AG04449 (cell line): ENCODE data around the gene TTC17.

Experiments
- CTCF ChIA-PET: fragments of 350-600 bp; formaldehyde crosslinking; extraction: SDS; loops from one replicate; lab custom pipeline; 2021; ENCODE audit warnings: antibody characterized with exemption; lab: Yijun Ruan, JAX
- POLR2A ChIA-PET: fragments of 400-600, 350-600 bp; formaldehyde crosslinking; extraction: SDS; loops from one replicate; lab custom pipeline; 2020; ENCODE audit warnings: antibody characterized with exemption, inconsistent platforms; lab: Yijun Ruan, JAX
- DNase-seq: peaks from one replicate; pipeline ENCODE4 v3.0.0-alpha.2; 2010; ENCODE audit warnings: low read depth, low spot score
- H3K4me3 ChIP-seq: 2 replicates; pipeline ENCODE4 v1.5.1; 2011; ENCODE audit warnings: low read depth, mild to moderate bottlenecking, control low read depth, low read length
- CTCF ChIP-seq: IDR thresholded peaks from one replicate; pipeline ENCODE4 v1.5.1; 2011; ENCODE audit warnings: mild to moderate bottlenecking, moderate library complexity, low read length, control low read depth, inconsistent platforms; ENCODE audit not compliant: insufficient read depth; ENCODE audit errors: missing control alignments

The TTC17 gene

GRCh38 chr11:43403357-43404231, 44.9 kb downstream of the TTC17 start:
- ChIA-PET CTCF (interaction anchor here (0.6 to 1.7 kb wide), 3 partner anchors 13 to 19 kb away, joined by 3 to 9 read pairs (median 3); no protein-coding TSS in a partner anchor), POLR2A (no interaction called here)
- TF ChIP-seq CTCF: no peak
- no peak overlapping the region for H3K4me3 ChIP-seq
- DNase-seq: no peak

GRCh38 chr11:43404406-43404805, 45.7 kb downstream of the TTC17 start:
- POLR2A ChIA-PET: no interaction called here
- DNase-seq: no peak

GRCh38 chr11:43404836-43405479, 46.2 kb downstream of the TTC17 start:
- no peak overlapping the region for H3K4me3 ChIP-seq
- TF ChIP-seq CTCF: no peak
- ChIA-PET CTCF (interaction anchor here (1.0 to 1.7 kb wide), 2 partner anchors 14 to 93 kb away, joined by 3 to 9 read pairs; partner anchors contain the start of gene API5), POLR2A (no interaction called here)
- no peak for DNase-seq

More at GRCh38 chr11:43404406-43404805, 45.7 kb downstream of the TTC17 start:
- CTCF ChIA-PET: interaction anchor here (1.0 to 1.7 kb wide), 3 partner anchors 14 to 92 kb away, joined by 3 to 9 read pairs (median 3); partner anchors contain the start of gene API5
- H3K4me3 ChIP-seq: no peak overlapping the region
- no peak for TF ChIP-seq CTCF

GRCh38 chr11:43408277-43408676, 49.6 kb downstream of the TTC17 start:
- CTCF ChIA-PET: no interaction called here
- no peak overlapping the region for H3K4me3 ChIP-seq
- no peak for DNase-seq
- no peak for TF ChIP-seq CTCF
- POLR2A ChIA-PET: no interaction called here

- ChIA-PET CTCF (interaction anchor here (3.4 kb wide), 1 partner anchor 10 kb away, joined by 19 read pairs; no protein-coding TSS in a partner anchor), POLR2A (no interaction called here)
- TF ChIP-seq CTCF: no peak
- DNase-seq: no peak
- no peak overlapping the region for H3K4me3 ChIP-seq
Observed at GRCh38 chr11:43410394-43410793, 51.7 kb downstream of the TTC17 start.

GRCh38 chr11:43418197-43418596, 59.5 kb downstream of the TTC17 start:
- ChIA-PET CTCF (interaction anchor here (1.3 to 3.0 kb wide), 8 partner anchors 11 to 433 kb away, joined by 6 to 18 read pairs (median 8); partner anchors contain the start of gene TTC17), POLR2A (no interaction called here)
- DNase-seq: no peak
- no peak overlapping the region for H3K4me3 ChIP-seq
- no peak for TF ChIP-seq CTCF
